KBM-7 (cell line): ENCODE results near the gene CHAD.
"Not testable (repeated sequence)": the region's sequence is repeated elsewhere in the genome, so short reads cannot be mapped to it uniquely, and the experiment has no call there.

Experiments used
- DNase-seq: peaks from one replicate; pipeline ENCODE4 v3.0.0-alpha.2; 2015
- in situ Hi-C: fragments of 300-500 bp; cut with MboI; formaldehyde crosslinking; loops from 2 replicates; pipeline ENCODE4 v1.14.3; 2020; ENCODE audit warnings: low sequenced_read_pairs, low pct_unique_long_range_greater_than_20kb, mixed read lengths

Gene CHAD

DNA sequence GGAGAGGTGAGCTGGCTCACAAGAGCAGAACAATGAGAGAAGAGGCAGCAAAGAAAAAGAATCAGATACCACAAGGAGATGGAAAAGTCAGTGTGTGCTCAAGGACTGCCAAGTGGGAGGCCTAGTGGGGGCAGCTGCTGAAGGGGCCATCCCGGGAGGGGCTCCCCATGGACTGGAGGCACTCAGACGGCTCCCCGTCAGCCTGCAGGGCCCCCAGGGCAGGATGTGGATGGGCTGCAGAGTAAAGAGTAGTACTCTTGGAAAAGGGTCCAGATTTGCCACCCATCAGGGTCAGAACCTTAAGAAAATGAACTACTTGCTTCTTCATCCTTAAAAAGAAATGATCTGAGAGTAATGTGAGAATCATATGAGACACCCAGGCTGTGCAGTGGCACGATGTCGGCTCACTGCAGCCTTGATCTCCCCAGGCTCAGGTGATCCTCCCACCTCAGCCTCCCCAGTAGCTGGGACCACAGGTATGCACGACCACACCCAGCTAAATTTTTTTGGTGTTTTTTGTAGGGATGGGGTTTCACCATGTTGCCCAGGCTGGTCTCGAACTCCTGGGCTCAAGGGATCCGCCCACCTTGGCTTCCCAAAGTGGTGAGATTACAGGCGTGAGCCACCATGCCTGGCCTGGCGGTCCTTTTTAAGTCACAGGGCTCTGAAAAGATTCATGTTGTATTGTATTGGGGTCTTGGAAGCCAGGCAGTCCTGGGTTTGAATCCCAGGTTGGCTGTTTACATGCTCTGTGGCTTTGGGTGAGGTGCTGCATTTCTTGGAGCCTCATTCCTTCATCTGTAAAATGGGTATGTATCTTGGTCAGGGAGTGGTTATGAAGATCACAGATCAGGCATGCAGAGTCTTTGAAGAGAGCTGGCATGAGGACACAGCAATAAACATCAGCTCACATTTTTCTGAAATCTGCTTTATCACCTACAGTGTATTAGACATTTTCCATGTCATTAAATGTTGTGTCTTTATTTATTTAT, 27.5 kb downstream of the CHAD start:
- in situ Hi-C loops, result no loop called here

DNA sequence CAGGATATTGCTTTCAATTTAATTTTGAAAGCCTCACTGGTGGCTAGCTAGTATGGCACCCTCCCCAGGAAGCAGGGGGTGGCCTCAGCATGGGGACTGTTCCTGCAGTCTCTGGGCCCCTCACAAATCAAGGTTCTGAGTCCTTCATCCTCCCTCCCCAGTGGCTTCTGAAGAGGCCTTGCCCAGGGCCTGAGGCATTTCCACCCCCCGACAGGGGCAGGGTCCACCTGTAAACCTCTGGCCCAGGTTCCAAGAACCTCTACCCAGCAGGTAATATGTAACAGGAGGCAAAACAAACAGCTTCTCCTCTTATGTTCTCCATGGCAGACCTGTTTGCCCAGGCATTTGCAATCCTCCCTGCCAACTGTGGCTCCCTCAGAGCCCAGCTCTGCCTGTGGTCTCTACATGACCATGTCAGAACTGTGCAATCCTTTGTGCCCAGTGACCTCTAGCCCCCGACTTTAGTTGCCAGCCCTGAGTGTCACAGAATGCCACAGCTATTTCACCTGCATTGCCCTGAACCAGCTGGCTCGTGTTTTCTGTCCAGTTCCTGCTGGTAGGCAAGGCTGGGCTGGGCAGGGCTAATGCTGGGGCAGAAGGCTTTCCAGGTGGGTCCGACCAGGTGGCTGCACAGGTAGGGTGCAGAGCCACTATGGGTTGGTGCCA, 28.4 kb downstream of the CHAD start:
- DNase-seq, result no peak
- in situ Hi-C loops, result no loop called here

More for the DNA sequence above, 27.5 kb downstream of the CHAD start:
- DNase-seq, result no peak

DNA sequence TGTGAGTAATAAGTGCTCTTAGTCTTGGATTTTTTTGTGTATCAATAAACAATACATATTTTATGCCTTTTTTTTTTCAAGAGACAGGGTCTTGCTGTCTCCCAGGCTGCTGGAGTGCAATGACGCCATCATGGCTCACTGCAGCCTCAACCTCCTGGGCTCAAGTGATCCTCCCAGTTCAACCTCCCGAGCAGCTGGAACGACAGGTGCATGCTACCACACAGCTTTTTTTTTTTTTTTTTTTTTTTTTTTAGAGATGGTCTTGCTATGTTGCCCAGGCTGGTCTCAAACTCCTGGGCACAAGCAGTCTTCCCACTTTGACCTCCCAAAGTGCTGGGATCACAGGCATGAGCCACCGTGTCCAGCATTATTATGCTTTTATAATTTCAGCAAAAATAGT, 29.7 kb downstream of the CHAD start:
- in situ Hi-C loops, result no loop called here
- no peak for DNase-seq

DNA sequence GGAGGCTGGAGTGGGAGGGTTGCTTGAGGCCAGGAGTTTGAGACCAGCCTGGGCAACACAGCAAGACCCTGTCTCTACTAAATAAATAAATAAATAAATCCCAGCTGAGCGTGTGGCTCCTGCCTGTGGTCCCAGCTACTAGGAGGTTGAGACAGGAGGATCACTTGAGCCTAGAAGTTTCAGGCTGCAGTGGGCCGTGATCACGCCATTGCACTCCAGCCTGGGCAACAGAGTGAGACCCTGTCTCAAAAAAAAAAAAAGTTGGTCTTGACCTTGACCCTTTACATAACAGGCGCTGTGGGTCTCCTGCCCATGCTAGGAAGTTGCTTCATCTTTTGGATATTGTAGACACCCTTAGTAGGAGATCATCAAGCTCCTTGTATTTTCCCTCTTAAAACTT, 31.3 kb downstream of the CHAD start:
- no peak for DNase-seq
- in situ Hi-C loops, result no loop called here

DNA sequence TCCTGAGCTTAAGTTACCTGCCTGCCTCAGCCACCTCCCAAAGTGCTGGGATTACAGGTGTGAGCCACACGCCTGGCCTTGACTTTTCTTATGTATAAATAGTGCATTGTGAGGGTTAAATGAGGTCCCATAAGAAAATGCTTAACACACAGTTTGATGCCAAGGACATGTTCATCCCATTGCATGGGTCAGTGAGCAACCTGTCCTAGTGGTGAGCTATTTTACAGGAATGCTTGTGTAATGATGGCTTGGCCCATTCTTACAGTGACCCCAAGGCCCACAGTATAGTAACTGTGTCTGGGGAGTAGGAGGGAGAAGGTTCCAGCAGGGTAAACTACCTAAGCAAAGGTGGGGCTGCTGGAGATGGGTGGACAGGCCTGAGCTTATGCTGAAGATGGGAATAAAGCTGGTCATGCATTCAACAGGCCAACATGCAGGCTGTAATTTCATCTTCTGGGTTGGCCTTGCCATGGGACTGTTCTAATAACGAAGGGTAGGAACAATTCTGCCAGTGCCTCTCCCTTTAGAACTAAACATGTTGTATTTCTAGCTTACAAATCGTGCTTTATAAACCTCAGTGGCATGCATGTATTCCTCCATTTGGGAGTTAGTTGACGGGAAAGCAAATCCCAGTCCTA, 36.4 kb downstream of the CHAD start:
- DNase-seq, result no peak
- in situ Hi-C loops, result no loop called here

DNA sequence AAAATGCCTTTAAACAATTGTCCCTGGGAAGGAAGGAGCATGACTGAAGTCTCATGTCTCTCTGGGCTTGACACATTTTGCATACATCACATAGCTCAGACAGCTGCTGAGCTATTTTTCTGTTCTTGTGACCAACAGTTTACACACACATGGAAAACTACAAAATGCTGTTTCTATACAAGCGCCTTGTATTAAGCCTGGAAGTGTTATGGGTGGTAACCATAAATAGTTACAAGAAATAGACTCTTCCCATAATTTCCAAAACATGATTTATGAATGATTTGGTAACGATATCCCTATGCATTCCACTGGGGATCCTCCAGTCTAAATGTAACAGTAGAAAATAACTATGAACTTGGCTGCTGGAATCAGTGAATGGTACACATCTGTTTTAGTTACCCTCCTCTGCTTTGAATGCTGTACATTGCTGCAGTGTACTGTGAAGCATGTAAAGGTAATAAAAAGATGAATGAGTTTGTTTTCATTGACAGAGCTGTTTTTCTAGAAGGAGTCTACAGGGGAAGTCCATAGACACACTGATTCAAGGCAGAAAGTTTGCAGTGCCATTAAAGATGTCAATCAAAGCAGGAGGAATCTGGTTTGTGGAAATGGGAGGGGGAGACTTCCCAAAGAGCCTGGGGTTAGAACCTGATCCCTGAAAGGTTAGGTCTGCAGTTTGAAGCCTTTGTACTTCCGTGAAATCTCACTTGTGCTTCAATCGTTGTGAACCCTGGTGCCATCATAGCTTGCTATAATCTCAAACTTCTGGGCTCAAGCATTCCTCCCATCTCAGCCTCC, 37.7 kb downstream of the CHAD start:
- in situ Hi-C loops, result no loop called here
- DNase-seq, result no peak

DNA sequence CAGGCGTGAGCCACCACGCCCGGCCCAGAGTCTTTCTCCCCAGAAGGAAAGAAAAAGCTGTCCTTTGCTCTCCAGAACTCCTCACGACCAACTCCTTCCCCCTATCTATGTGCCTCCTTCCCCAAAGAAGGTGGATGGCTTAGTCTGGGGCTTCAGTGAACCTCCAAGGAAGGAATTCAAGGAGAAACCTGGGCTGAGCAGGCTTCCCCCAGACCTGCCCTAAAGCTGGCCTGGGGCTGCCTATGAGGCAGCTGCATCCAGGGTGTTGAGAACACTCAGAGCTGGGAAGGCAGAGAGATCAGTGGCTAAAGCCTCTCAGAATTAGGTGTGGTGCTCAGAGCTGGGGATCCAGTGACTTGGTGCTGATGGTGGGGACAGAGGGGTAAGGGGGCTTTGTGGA, 38.9 kb downstream of the CHAD start:
- in situ Hi-C loops, result no loop called here
- DNase-seq, result no peak

DNA sequence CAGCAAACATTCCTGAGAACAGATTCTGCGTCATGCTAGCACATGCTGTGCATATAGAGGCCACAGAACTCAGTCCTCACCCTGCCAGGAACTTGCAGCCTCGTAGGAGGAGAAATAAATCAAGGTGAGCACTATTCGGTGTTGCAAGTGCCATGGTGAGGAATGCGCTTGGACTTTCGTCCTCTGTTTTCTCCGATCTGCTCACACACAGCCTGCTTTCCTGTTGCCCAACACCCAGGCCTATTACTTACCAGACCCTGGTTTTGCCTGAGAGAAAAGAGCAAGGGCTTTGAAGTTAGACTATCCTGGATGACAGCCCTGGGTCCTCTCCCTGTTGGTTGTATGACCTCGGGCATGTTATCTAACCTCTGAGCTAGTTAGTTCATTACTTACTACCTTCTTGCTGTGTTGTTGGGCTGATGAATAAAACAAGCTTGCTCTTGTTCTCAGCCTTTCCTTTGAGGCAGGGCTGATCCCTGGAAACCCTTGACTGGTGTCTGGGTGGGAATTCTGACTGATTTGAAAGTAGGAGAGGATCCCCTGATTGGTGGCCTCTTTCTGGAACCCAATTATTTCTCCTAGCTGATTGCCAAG, 39.8 kb downstream of the CHAD start:
- DNase-seq, result no peak

DNA sequence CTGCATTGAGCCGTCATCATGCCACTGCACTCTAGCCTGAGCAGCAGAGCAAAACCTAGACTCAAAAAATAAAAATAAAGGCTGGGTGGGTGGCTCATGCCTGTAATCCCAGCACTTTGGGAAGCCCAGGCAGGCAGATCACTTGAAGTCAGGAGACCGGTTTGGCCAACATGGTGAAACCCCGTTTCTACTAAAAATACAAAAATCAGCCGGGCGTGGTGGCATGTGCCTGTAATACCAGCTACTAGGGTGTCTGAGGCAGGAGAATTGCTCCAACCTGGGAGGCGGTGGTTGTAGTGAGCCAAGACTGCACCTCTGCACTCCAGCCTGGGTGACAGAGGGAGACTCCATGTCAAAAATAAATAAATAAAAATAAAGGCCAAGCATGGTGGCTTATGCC, 40.6 kb downstream of the CHAD start:
- in situ Hi-C loops, DNase-seq: not testable (repeated sequence)

More for the DNA sequence above, 39.8 kb downstream of the CHAD start:
- in situ Hi-C loops, result no loop called here

DNA sequence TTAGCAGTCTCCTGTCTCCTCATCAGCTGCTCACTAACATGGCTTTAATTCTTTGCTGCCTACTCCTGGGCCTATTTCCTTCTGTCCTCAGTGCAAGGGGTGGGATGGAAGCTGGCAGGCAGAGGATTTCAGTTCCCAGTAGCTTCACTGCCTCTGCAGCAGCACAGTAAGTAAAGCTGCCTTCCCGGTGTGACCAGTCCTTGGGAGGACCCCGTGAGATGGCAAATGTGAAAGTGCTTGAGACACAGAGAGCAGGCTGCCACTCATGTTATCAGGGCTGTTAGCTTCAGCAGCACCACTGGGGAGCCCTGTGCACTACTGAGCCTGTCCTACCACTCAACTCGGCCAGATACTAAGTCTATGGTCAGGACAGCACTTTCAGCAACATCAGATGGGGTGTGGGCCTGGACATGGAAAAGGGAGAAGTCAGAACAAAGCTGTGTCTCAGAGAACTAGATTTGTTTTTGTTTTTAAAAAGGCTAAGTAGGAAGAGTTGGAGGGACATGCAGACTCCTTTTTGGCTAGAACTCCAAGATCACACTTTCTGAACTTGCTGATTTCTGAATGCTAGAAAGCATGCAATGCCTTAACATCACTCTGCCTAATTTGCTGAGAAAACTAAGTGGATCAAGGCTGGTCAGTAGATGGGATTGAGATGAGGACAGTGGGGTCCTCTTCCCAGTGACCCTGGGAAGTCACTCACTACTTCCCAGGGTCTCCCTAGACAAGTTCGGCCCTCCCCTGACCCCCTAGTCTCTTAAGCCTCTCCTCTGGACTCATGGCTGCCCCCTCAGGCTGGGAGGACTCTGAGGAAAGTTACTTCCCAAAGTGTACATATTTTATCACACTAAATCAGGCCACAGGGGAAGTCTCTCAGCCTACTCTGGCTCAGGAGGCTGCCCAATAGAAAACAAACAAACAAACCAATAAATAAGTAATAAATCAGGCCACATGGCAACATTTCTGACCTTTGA, 41.6 kb downstream of the CHAD start:
- peak; percentile 59 for DNase-seq

DNA sequence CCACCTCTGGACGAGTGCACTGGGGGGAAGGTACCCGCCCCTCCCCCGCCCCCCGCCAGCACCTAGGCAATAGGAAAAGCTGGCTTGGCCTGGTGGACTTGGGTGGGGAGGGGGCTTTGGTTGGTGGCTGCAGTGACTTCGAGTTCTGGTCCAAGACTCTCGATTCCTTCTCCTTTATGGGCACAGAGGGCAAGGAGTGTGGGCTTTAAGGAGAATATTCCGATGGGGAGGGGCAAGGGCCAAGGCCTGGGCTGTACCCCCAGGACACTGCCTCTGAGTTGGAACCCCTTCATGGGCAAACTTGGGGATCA, 42.3 kb downstream of the CHAD start:
- DNase-seq, result no peak
- in situ Hi-C loops, result no loop called here

More for the DNA sequence above, 41.6 kb downstream of the CHAD start:
- in situ Hi-C loops, result no loop called here

DNA sequence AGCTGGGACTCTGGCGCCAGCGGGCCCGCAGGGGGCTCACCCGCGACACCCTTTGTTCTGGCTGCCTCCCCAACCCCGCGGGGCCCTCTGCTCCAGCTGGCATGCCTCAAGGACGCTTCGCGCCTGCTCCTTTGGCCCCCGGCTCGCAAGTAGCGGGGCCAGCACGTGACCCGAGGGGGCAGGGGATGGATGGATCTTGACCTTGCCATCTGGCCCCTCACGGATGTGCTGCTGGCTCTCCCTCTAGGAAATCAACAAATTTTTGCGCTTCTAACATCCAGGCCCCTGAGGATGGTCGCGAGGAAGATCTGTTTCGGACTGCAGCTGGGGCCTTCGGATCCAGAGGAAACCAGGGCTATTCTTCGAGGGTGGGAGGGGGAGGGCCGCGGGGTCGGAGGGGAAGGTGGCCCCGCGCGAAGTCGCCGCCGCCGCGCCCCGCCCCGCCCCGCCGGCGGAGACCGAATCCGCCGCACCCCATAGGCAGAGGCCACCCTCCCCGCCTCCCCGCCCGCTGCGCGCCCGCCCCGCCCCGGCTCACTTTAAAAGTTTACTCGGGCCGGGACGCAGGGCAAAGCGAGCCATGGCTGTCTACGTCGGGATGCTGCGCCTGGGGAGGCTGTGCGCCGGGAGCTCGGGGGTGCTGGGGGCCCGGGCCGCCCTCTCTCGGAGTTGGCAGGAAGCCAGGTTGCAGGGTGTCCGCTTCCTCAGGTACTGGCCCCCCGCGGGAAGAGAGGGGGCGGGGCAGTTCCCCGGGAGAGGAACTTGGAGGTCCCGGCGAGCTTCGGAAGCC, 42.8 kb downstream of the CHAD start, which contains the start of gene ACSF2:
Gene ACSF2, plus strand, starts transcription at position 537 of the 790 bp plus-strand sequence. Its CDS starts 44 bp downstream, at position 581.
- peak; percentile 57 for DNase-seq
- in situ Hi-C loops, result no loop called here

DNA sequence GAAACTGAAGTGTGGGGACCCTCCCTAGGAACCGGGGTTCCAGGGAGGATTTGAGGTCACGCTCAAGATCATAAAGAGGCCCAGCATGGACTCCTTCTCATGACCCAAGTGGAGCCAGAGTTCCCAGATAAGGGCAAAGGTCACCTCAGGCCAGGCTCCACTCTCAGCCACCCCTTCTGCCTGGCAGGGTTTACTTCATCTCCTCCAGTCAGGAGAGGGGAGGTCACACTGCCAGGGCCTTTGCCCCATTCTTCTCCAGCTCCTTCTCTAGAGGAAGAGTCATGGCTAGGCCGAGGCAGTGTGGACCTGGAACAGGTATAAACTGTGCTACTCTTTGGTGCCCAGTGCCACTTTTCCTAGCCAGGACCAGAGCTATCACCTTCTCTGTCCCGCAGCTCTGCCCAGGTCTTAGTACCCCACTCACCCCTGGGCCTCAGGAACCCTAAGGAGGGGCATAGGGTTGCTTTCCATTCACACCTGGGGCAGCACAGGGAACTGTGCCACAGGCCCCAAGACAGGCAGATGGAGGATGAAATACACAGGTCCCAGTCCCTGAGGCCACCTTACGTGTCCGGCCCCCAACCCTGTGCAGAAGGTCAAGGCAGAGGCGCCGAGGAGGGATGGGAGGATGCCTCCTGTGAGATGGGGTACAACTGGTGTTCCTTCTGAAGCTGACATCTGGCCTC, 43.5 kb downstream of the CHAD start:
- DNase-seq, result no peak

DNA sequence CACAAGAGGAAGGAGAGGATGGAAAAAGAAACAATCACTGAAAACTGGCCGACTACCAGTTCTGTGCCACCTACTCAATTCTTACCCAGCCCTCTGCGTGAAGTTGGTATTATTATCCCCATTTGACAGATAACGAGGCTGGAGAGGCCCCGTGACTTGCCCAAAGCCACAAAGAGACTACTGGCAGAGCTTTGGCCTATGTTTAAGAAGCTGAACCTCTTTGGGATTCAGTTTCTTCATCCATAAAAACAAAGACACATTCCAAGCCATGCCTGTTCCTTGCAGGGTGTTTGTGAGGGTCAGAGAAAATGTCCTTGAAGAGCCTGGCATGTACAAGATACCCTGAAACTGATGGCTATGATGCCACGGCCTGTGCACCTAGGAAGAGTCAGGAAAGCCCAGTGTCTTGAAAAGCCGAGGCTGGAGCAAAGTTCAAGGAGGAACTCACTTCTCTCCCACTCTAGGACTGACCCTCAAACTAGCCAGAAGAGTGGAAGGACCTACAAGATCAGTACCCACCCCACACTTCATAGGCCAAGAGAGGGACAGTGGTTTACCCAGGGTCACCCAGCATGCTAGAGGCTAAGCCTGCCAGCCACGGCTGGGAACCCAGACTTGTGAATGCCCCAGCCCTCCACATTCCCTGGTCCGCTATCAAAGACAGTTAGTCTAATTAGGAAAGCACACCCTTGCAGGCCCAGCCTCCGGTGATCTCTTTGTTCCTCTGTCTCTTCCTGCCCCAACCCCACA, 44.3 kb downstream of the CHAD start:
- DNase-seq, result no peak
- in situ Hi-C loops, result no loop called here

More for the DNA sequence above, 43.5 kb downstream of the CHAD start:
- in situ Hi-C loops, result no loop called here

DNA sequence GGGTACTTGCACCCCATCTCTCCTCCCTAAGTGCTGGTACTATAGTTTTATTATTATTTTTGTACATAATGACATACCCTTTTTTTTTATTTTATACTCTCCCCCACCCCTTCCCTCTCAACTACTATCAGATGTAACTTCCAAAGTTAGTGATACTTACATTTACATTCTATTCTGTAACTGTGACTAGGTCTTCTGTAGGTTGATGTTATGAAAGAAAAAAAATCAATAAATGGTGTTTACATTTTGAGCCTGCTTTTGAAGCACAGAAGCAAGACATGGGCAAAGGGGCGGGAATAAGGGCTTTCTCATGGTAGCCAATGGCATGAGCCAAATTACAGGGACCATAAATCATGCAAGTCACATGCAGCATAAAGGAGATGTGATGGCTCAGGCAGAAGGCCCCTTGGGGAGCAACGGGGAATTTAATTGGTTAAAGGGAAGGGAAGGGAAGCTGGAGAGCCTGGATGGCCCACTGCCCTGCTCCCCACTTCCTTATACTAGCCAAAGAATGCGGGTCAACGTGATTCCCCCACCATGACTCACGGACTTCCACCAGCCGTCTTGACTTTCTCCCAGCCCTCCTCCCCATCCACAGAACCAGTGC, 45.0 kb downstream of the CHAD start:
- in situ Hi-C loops, result no loop called here
- DNase-seq, result peak; percentile 85
